Stimulated activated CD4-positive, alpha-beta T cell treated with anti-CD3 and anti-CD28 coated beads, TNF-alpha, amount 100 ng/mL, for 24 hours (primary cell): ENCODE measurements around the gene ST3GAL4.

Experiments used
- DNase-seq, 3 experiments: peaks; one replicate each; pipeline ENCODE4 v3.0.0-alpha.2; 2020; ENCODE audit warnings: low read depth in 3 of 3

The ST3GAL4 gene

DNA sequence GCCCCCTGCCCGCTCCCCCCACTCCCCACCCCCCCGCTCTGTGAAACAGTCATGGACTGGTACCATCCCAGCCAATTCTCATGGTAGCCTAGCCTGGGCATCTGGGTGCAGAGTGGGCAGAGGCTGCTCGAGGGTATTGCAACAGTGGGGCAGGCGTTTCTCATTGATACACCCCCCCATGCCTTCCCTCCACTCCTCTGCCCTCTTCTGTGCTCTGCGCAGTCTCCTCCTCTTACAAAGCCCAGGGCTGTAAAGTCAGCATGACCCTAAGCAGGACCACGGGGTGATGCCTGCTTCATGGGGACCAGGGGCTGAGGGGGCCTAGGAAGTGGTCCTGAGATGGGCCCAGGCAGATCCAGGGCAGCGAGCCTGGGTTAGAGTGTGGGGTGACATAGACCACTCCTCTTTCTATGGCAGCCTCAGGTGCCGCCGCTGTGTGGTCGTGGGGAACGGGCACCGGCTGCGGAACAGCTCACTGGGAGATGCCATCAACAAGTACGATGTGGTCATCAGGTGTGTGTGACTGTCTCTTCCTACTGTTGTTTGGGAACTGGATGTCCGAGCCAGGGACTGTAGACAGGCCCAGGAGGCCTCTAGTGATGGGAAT lies 52.3 kb downstream of the ST3GAL4 start:
- DNase-seq = no peak

DNA sequence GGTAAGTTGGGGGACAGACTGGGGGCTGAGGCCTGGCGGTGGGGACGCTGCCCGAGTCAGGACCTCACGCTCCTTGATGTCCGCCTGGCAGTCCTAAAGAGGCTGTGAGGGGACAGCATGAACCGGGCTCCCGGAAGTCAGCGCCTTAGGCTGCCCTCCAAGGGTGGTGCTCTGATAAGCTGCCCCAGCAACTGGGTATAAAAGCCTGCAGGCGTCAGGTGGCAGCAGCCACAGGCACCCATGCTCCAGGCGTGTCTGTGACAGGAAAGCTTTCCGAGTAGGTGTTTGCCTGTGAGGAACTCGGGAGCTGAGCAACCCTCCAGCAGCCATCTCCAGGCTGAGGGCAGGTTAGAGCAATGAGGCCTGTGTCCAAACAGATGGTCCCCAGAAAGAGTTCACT lies 53.0 kb downstream of the ST3GAL4 start:
- no peak for DNase-seq

- DNase-seq = no peak
These were observed 53.6 kb downstream of the ST3GAL4 start for GRCh38 chr11:126408901-126409619.

DNA sequence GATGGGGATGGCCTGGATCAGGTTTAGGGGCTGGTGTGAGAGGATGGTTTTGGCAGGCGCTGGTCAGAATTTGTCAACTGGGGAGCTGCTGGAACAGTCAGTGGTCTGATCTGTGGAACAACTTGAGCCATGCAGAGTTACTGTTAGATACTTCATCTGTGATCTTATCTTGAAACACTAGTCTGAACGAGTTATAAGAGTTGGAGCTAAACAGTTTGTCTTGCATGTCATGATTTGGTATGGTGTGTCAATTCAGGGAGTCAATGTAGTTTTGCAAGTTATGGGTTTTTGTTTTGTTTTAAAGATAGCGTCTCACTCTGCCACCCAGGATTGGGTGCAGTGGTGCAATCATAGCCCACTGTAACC lies 54.1 kb downstream of the ST3GAL4 start:
- DNase-seq = no peak

- DNase-seq = no peak
These were observed 55.2 kb downstream of the ST3GAL4 start for GRCh38 chr11:126410649-126411048.

- DNase-seq = no peak
These were observed 56.5 kb downstream of the ST3GAL4 start for GRCh38 chr11:126411971-126412381.

DNA sequence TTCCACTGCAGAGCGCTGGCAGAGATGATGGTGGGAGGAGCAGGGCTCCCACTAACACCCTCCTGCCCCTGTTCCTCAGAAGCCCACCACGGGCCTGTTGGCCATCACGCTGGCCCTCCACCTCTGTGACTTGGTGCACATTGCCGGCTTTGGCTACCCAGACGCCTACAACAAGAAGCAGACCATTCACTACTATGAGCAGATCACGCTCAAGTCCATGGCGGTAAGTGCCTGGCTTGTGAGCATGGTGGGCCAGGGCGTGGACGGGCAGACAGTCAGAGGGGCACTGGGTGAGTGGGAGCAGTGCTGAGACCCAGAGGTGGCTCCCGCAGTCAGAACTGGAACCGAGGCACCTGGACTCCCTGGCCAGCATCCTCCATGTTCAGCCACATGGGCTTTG lies 57.9 kb downstream of the ST3GAL4 start:
- DNase-seq = no peak

GRCh38 chr11:126413843-126414405 lies 58.4 kb downstream of the ST3GAL4 start:
- DNase-seq = no peak

GRCh38 chr11:126414615-126415014 lies 59.1 kb downstream of the ST3GAL4 start:
- DNase-seq = no peak

DNA sequence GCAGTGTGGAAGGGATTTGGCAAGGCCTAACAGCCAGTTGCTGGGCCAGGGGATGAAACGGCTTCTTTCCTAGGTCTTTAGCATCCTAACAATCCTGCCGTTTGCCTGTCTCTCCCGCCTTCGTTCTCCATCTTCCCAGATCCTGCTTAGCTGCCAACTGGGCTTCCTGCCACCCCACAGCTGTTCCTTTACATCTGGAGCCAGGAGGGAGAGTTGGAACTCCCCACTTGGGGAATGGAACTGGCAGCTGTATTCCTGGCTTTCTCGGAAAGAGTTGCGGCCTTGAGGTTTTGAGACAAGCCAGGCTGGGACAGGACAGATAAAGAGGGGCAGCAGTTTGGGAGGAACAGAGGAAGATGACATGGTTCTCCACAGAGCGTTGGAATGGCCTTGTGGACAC lies 59.6 kb downstream of the ST3GAL4 start:
- DNase-seq = no peak

DNA sequence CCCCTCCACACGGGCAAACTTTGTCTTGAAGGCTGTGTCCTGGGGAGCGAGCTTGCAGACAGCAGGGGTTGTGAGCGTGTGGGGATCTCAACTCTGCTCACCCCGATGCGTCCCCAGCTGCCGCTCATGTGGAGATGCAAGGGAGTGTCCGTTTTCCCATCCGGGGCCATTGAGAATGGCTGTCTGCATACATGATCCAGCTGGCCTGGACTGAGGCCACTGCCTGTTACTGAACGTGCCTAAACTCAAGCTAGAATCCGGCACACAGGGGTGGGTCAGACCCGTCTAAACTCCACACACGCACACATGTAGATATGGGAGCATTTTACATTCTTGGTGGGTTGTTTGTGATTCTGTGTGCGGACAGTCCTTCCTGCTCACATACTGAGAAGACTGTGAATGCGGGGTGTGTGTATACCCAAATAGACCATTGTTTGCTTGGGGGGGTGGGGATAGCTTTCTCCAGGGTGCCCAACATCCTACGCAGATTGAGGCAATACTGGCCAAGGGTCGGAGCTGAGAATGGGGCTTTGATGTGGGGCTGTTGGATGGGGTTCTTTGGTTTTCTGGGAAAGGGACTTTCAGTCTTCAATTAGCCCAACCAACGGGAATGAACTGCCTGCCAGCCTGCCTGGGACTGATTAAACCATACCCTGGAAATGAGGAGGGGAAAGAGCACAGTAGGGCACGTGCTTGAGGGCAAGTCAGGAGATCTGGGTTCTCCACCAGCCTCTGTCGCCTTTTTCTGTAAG lies 60.4 kb downstream of the ST3GAL4 start:
- DNase-seq = no peak

DNA sequence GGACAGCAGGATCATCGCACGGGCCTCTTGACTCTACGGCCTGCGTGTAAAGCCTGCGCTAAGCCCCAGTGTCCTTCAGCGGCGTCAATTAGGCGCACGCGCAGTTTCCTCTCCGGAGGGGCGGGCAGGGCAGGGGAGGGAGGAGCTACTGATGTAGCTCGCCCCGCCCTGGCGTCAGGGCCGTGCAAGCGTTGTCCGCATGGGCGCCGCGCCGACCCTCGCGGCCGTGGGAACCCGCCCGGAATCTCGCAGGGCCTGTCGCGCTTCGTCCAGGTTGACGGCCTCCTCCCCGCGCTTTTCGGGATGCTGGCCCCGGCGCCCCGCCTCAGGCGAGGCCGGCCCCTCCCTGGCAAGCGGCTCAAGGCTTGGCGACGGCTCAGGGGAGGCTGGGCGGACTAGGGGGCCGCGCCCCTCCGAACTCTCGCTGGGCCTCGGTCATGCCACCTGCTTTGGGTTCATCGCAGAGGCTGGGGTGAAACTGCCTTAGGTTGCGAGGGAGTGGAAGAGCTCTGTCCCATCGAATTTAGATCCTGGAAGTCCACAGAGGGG lies 61.1 kb downstream of the ST3GAL4 start:
- peak; percentile 34 to 74 (median 48) for DNase-seq

- DNase-seq = no peak
These were observed 61.8 kb downstream of the ST3GAL4 start for GRCh38 chr11:126417091-126417862.

- no peak for DNase-seq
These were observed 63.4 kb downstream of the ST3GAL4 start for GRCh38 chr11:126418887-126419286.

DNA sequence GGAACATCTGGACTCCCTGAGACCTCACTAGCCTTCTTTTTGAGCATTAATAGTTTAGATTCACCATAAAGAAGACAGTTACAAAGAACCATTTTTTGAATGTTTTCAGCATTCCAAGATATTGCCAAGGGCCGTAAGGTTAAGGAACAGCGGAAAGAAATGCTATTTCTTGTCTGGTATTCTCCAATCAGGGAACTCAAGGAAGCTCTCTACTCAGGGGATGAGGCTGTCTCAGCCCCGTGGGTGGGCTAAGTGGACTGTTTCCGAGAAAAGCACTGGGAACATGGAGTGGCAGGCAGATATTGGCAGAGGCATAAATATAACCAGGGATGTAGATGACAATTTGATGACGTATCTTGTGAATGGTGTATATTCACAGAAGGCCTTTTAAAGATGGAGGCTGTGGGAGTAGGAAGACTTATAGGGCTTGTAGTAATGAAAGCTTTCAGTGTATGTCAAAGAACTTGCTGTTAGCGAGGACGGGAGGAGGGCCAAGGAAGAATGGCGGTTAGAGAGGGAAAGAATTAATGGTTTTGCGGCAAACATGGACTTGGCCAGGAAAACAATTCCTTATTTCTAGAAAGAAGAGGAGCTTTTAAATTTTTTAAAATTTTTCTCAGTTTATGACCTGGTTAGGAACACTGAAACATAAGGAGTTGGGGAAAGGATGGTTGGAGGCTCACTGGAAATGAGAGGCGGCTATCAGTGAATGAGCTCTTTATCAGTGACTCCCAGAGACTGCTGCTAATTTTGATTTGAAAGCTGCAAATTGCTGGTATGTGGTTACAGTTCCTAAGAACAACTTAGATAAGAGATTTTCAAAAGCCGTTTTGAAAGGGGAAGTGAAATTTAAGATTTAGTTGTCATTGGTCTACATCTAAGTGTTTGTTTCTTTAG lies 64.6 kb downstream of the ST3GAL4 start:
- DNase-seq = no peak

- no peak for DNase-seq
These were observed 65.3 kb downstream of the ST3GAL4 start for GRCh38 chr11:126420698-126421256.

DNA sequence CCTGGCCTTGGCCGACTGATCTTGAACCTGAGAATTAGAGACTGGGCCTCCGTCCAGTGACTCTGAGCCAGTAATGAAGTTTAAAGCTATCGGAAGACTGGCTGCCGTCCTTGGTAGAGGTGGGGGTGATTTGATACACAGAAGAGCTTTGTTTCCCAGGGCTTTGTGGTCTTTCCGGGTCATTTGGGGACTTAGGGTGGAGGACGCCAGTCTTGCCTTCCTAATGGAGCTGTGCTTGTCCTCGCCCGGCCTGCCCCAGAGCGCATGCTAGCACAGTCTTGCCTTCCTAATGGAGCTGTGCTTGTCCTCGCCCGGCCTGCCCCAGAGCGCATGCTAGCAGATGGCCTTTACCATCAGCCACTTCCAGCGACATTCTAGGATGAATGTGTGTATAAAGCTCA lies 65.8 kb downstream of the ST3GAL4 start:
- DNase-seq = no peak

GRCh38 chr11:126422446-126422845 lies 67.0 kb downstream of the ST3GAL4 start:
- no peak for DNase-seq

DNA sequence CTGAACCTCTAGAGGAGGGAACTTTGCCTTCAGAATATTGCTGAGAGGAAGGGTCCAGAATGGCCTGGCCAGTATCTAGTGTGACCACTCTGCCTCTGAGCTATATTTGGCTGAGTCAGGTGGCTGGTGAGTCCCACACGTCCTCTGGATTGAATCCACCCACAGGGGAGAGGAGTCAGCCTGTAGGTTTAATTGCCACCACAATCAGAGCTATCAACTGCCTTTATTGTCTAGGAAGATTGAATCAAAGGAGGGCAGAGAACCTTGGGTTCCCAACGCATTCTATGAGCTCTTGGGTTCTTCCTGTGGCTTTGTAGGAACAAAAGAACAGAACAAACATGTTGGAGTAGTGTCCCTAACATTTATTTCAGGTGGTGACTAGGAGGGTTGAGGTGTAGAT lies 67.7 kb downstream of the ST3GAL4 start:
- DNase-seq = no peak

- no peak for DNase-seq
These were observed 68.3 kb downstream of the ST3GAL4 start for GRCh38 chr11:126423743-126424142.
